GM12878 (cell line): ENCODE results near the gene VSTM2B. TPM values are rescaled to one million over a fixed set of nuclear protein-coding genes. Genes with fewer than 3 reads are reported as not detected.
"Not testable (repeated sequence)": the region's sequence is repeated elsewhere in the genome, so short reads cannot be mapped to it uniquely, and the experiment has no call there.

Experiments used
- ATAC-seq: fragments of 200-7000 bp; cut with Tn5 transposase; 3 replicates; pipeline ENCODE4 v1.9.1; 2020; ENCODE audit warnings: mild to moderate bottlenecking, moderate library complexity
- BruUV-seq: library from RNA; stranded (reverse); fragments of 400-500 nt; replicated peaks from 2 replicates; lab custom pipeline; 2021; lab: Mats Ljungman, UMichigan
- CTCF ChIA-PET: fragments of 300-600 bp; sonication (Branson Sonifier 250); formaldehyde crosslinking; extraction: SDS; loops from one replicate; lab custom pipeline; 2021; ENCODE audit warnings: inconsistent platforms; lab: Yijun Ruan, JAX
- POLR2A ChIA-PET: fragments of 350-600 bp; formaldehyde crosslinking; extraction: SDS; loops from one replicate; lab custom pipeline; 2021; ENCODE audit warnings: inconsistent platforms; lab: Charles Lee
- RAD21 ChIA-PET: fragments of 300-600 bp; sonication (Branson Sonifier 250); formaldehyde crosslinking; loops from one replicate; lab custom pipeline; 2023; ENCODE audit warnings: antibody characterized with exemption; ENCODE audit not compliant: unreplicated experiment; lab: Charles Lee
- SMC1A ChIA-PET: fragments of 300-600 bp; sonication (Branson Sonifier 250); formaldehyde crosslinking; loops from one replicate; lab custom pipeline; 2023; ENCODE audit not compliant: unreplicated experiment, uncharacterized antibody; lab: Charles Lee
- DNase-seq: peaks from one replicate; pipeline ENCODE4 v3.0.0-alpha.2; 2011; ENCODE audit warnings: low read depth, low spot score
- FAIRE-seq: peaks from 3 replicates; lab custom pipeline; 2011; peaks lifted over from hg19 to GRCh38; lab: Jason Lieb, UNC
- H2AFZ ChIP-seq: 2 replicates; pipeline ENCODE4 v1.6.0; 2011; ENCODE audit warnings: low read depth, low read length, control low read depth; ENCODE audit not compliant: control insufficient read depth
- H3K27ac ChIP-seq: 2 replicates; pipeline ENCODE4 v1.5.1; 2011; ENCODE audit warnings: control low read depth; ENCODE audit not compliant: control insufficient read depth, insufficient read depth
- H3K27me3 ChIP-seq, 2 experiments: replicated peaks in 1 of 2; 2 replicates each; pipeline versions ENCODE4 v1.6.0 to v1.6.1; 2011; ENCODE audit warnings: low read length in 1 of 2; ENCODE audit not compliant: control insufficient read depth in 2 of 2, insufficient read depth in 2 of 2
- H3K36me3 ChIP-seq, 2 experiments: 2 replicates each; pipeline ENCODE4 v1.5.1; 2011; ENCODE audit warnings: low read length in 1 of 2; ENCODE audit not compliant: control insufficient read depth in 2 of 2, insufficient read depth in 2 of 2
- H3K4me1 ChIP-seq: 2 replicates; pipeline ENCODE4 v1.6.1; 2011; ENCODE audit warnings: mild to moderate bottlenecking, low read length, moderate library complexity, mixed read lengths; ENCODE audit not compliant: control insufficient read depth, insufficient read depth
- H3K4me2 ChIP-seq: 2 replicates; pipeline ENCODE4 v1.6.0; 2011; ENCODE audit warnings: control low read depth; ENCODE audit not compliant: control insufficient read depth, insufficient read depth
- H3K4me3 ChIP-seq: fragments of 200-600 bp; sonication (generic); 2 replicates; pipeline ENCODE4 v1.5.1; 2016
- H3K79me2 ChIP-seq: 2 replicates; pipeline ENCODE4 v1.6.0; 2011; ENCODE audit warnings: low read length; ENCODE audit not compliant: control insufficient read depth, insufficient read depth
- H3K9ac ChIP-seq: 2 replicates; pipeline ENCODE4 v1.8.0; 2011; ENCODE audit warnings: low read length, control low read depth, mixed read lengths; ENCODE audit not compliant: control insufficient read depth, insufficient read depth
- H3K9me3 ChIP-seq: replicated peaks from 3 replicates; pipeline ENCODE4 v1.5.1; 2011; ENCODE audit warnings: mild to moderate bottlenecking, low read length; ENCODE audit not compliant: control insufficient read depth, insufficient read depth
- H4K20me1 ChIP-seq: 2 replicates; pipeline ENCODE4 v1.6.0; 2011; ENCODE audit not compliant: control insufficient read depth, insufficient read depth
- BHLHE40 ChIP-seq, 2 experiments: fragments of 450-650 bp in 1 of 2; IDR thresholded peaks; 2 replicates each; pipeline ENCODE4 v1.6.1; 2011 to 2017; ENCODE audit warnings: low read depth in 2 of 2, borderline replicate concordance in 1 of 2, improper control_type of control experiment in 1 of 2, low read length in 1 of 2, mild to moderate bottlenecking in 1 of 2
- HCFC1 ChIP-seq: fragments of 150-350 bp; IDR thresholded peaks from 2 replicates; pipeline ENCODE4 v1.6.1; 2014; ENCODE audit warnings: low read length
- MLLT1 ChIP-seq: fragments of 450-650 bp; IDR thresholded peaks from 2 replicates; pipeline ENCODE4 v1.6.1; 2016; ENCODE audit warnings: mild to moderate bottlenecking
- PML ChIP-seq: IDR thresholded peaks from 2 replicates; pipeline ENCODE4 v1.6.1; 2012; ENCODE audit warnings: low read length, inconsistent platforms
- RCOR1 ChIP-seq: conservative IDR thresholded peaks from 2 replicates; pipeline ENCODE4 v1.6.1; 2012; ENCODE audit warnings: low read depth, low read length, improper control_type of control experiment
- SPI1 ChIP-seq: IDR thresholded peaks from 2 replicates; pipeline ENCODE4 v1.6.1; 2011; ENCODE audit warnings: low read depth, mild to moderate bottlenecking, low read length, moderate library complexity, borderline replicate concordance; ENCODE audit not compliant: insufficient read depth
- STAT1 ChIP-seq: fragments of 450-650 bp; conservative IDR thresholded peaks from 2 replicates; pipeline ENCODE4 v1.6.1; 2014; ENCODE audit warnings: antibody characterized with exemption, mild to moderate bottlenecking
- TBL1XR1 ChIP-seq: IDR thresholded peaks from 2 replicates; pipeline ENCODE4 v1.6.1; 2012; ENCODE audit warnings: low read depth, low read length, improper control_type of control experiment
- TCF7 ChIP-seq: IDR thresholded peaks from 2 replicates; pipeline ENCODE4 v1.6.1; 2014; ENCODE audit warnings: antibody characterized with exemption, borderline replicate concordance
- WRNIP1 ChIP-seq: IDR thresholded peaks from 2 replicates; pipeline ENCODE4 v1.6.1; 2011; ENCODE audit warnings: low read depth, low read length, improper control_type of control experiment, borderline replicate concordance
- ZSCAN29 ChIP-seq: fragments of 450-650 bp; IDR thresholded peaks from 2 replicates; pipeline ENCODE4 v1.6.1; 2017; ENCODE audit warnings: mild to moderate bottlenecking, moderate library complexity
- ZZZ3 ChIP-seq: IDR thresholded peaks from 2 replicates; pipeline ENCODE4 v1.6.1; 2011; ENCODE audit warnings: low read depth; ENCODE audit not compliant: control insufficient read depth, insufficient read length
- WGBS: methylation state at CpG from one replicate; pipeline ENCODE4 v1.1.6; 2016; ENCODE audit warnings: low lambda C conversion rate; ENCODE audit not compliant: insufficient replicate concordance, insufficient coverage; ENCODE audit errors: missing lambda C conversion rate; 5-methylcytosine and 5-hydroxymethylcytosine counted together
- in situ Hi-C: fragments of 300-500 bp; cut with MboI; formaldehyde crosslinking; loops from 9 replicates; pipeline ENCODE4 v1.14.3; 2018; ENCODE audit warnings: mixed read lengths
- intact Hi-C: fragments of 100-400 bp; cut with micrococcal nuclease; formaldehyde crosslinking; loops from one replicate; pipeline ENCODE4 v1.14.2; 2022; ENCODE audit not compliant: unreplicated experiment
- polyA plus RNA-seq, 11 experiments: library from polyadenylated mRNA; depleted of rRNA in 4 of 11; unstranded in 6 of 11; stranded (reverse) in 5 of 11; fragments of >200 nt; fragmentation: Nextera tagmentation in 4 of 11; fragmentation: Illumina TruSeq in 1 of 11; extraction: Ambion mirVana in 4 of 11; extraction: Trizol in 1 of 11; gene quantifications; 1 replicate in 1 of 11; 2 replicates in 10 of 11; pipeline versions ENCODE4 v1.2.1 to v1.2.3, GENCODE V29; 2011 to 2016; ENCODE audit warnings: inconsistent platforms in 2 of 11, missing spikeins in 2 of 11, low read depth in 1 of 11
- total RNA-seq, 4 experiments: library from RNA; depleted of rRNA in 3 of 4; stranded (reverse); fragments of >200 nt in 3 of 4; fragmentation: Illumina TruSeq in 1 of 4; extraction: Trizol in 1 of 4; gene quantifications; 2 replicates each; pipeline versions ENCODE4 v1.2.1 to v1.2.3, GENCODE V29; 2013 to 2021

The VSTM2B gene
- total and polyA plus RNA-seq, 10 of the 15 experiments (the other 5 are each of a cell fraction or from before 2014, with no cell fraction given): not detected

- Histone ChIP-seq H3K4me3 (no peak overlapping the region), H3K27ac (no peak overlapping the region), H3K36me3 (no peaks in the 10 kb centered on the region), H3K4me1 (no peaks in the 10 kb centered on the region), H3K9me3 (no peaks in the 10 kb centered on the region; the same call in 2 of the 3 replicates), H3K27me3 (no peaks in the 10 kb centered on the region), H2AFZ (no peak overlapping the region)
- ChIA-PET POLR2A (no interaction called here), RAD21 (no interaction called here)
- in situ Hi-C loops: no loop called here
- FAIRE-seq: no peak
- 37% methylated on average over 13 of the region's 15 CpGs for WGBS
- ATAC-seq: no peak
- TF ChIP-seq ZZZ3: no peak
- no peak for TF ChIP-seq RCOR1
- no peak for TF ChIP-seq BHLHE40 (IDR thresholded peaks at IDR 0.05; ENCODE audit: borderline replicate concordance in 1 of 2, low read depth in 2 of 2, low read length in 1 of 2)
- TF ChIP-seq STAT1: no peak
- no peak for TF ChIP-seq PML
- TF ChIP-seq WRNIP1: no peak
- no peak for TF ChIP-seq HCFC1
- no peak for TF ChIP-seq SPI1
- no peak for TF ChIP-seq TBL1XR1
- TF ChIP-seq MLLT1: no peak
- no peak for TF ChIP-seq ZSCAN29
- no peak for TF ChIP-seq TCF7
- TF ChIP-seq, all 136 proteins: peak for 0
- no peak overlapping the region for H3K4me2 ChIP-seq
- ChIA-PET SMC1A (no interaction called here), CTCF (no interaction called here)
- H4K20me1 ChIP-seq: no peaks in the 10 kb centered on the region
- no TSS peak for BruUV-seq
- no peak for DNase-seq
- intact Hi-C loops: no loop called here
- no peak overlapping the region for H3K9ac ChIP-seq
- H3K79me2 ChIP-seq: no peaks in the 10 kb centered on the region
Observed at GRCh38 chr19:29544656-29545360, 19.0 kb downstream of the VSTM2B start.

GRCh38 chr19:29545447-29545846 lies 19.7 kb downstream of the VSTM2B start:
- POLR2A ChIA-PET, H3K9me3 ChIP-seq, ATAC-seq: not testable (repeated sequence)

More at GRCh38 chr19:29545447-29545846, 19.7 kb downstream of the VSTM2B start:
- DNase-seq, H3K4me3 ChIP-seq, H3K9ac ChIP-seq, BruUV-seq, RAD21 ChIA-PET, H3K36me3 ChIP-seq, H3K4me1 ChIP-seq, FAIRE-seq, SMC1A ChIA-PET, H4K20me1 ChIP-seq, H3K27ac ChIP-seq, H3K27me3 ChIP-seq, in situ Hi-C loops, H3K4me2 ChIP-seq, intact Hi-C loops, H2AFZ ChIP-seq, H3K79me2 ChIP-seq, CTCF ChIA-PET: not testable (repeated sequence)
- WGBS: 48% methylated on average over 4 of the region's 4 CpGs
